HepG2 (cell line): Measurements from ENCODE around the gene CPXM1. TPM values are rescaled to one million over a fixed set of nuclear protein-coding genes. Genes with fewer than 3 reads are reported as not detected.

Experiments
- ATAC-seq: fragments of 200-7000 bp; cut with Tn5 transposase; 3 replicates; pipeline ENCODE4 v1.9.1; 2020; ENCODE audit warnings: mild to moderate bottlenecking, moderate library complexity
- BruUV-seq: library from RNA; stranded (reverse); fragments of 400-500 nt; replicated peaks from 2 replicates; lab custom pipeline; 2021; lab: Mats Ljungman, UMichigan
- CTCF ChIA-PET: fragments of 300-600 bp; formaldehyde crosslinking; extraction: SDS; loops from one replicate; lab custom pipeline; 2021; ENCODE audit warnings: low total read pairs, inconsistent platforms, low intra/inter-chr PET ratio; lab: Yijun Ruan, JAX
- POLR2A ChIA-PET: fragments of 350-600 bp; sonication (Branson Sonifier 250); formaldehyde crosslinking; loops from one replicate; lab custom pipeline; 2020; ENCODE audit warnings: antibody characterized with exemption, inconsistent platforms; lab: Yijun Ruan, JAX
- DNase-seq: peaks from one replicate; pipeline ENCODE4 v3.0.0-alpha.2; 2015; ENCODE audit warnings: low spot score
- FAIRE-seq: peaks from 3 replicates; lab custom pipeline; 2011; peaks lifted over from hg19 to GRCh38; lab: Jason Lieb, UNC
- H2AFZ ChIP-seq: one replicate; pipeline ENCODE4 v1.6.1; 2011; ENCODE audit warnings: low read length, inconsistent platforms
- H3K27ac ChIP-seq: fragments of 300-600 bp; 3 replicates; pipeline ENCODE4 v1.8.0; 2011; ENCODE audit warnings: mixed run types, mild to moderate bottlenecking, mixed read lengths, low read length, inconsistent platforms; ENCODE audit not compliant: insufficient read depth; ENCODE audit errors: extremely low read length
- H3K27me3 ChIP-seq, 2 experiments: fragments of 200-600 bp in 1 of 2; 2 replicates in 1 of 2; 3 replicates in 1 of 2; pipeline versions ENCODE4 v1.6.0 to v1.8.0; 2011; ENCODE audit warnings: low read length in 2 of 2, mild to moderate bottlenecking in 2 of 2, moderate library complexity in 2 of 2, inconsistent platforms in 1 of 2; ENCODE audit not compliant: insufficient read depth in 2 of 2, control insufficient read depth in 1 of 2
- H3K36me3 ChIP-seq, 2 experiments: fragments of 200-600 bp in 1 of 2; replicated peaks in 1 of 2; 2 replicates in 1 of 2; 3 replicates in 1 of 2; pipeline versions ENCODE4 v1.5.1 to v1.8.0; 2011; ENCODE audit warnings: low read length in 2 of 2, inconsistent platforms in 1 of 2; ENCODE audit not compliant: insufficient read depth in 2 of 2, control insufficient read depth in 1 of 2
- H3K4me1 ChIP-seq: 2 replicates; pipeline ENCODE4 v1.5.1; 2012; ENCODE audit warnings: low read length, inconsistent platforms; ENCODE audit not compliant: insufficient read depth
- H3K4me2 ChIP-seq: 2 replicates; pipeline ENCODE4 v1.6.0; 2011; ENCODE audit warnings: low read depth, low read length, inconsistent platforms
- H3K4me3 ChIP-seq, 3 experiments: fragments of 200-600 bp in 1 of 3; sonication (generic), shearing (Covaris generic) in 1 of 3; replicated peaks in 1 of 3; 2 replicates each; pipeline ENCODE4 v1.5.1; 2011 to 2016; ENCODE audit warnings: low read length in 3 of 3, inconsistent platforms in 2 of 3, low read depth in 2 of 3, mild to moderate bottlenecking in 2 of 3, control low read depth in 1 of 3, mixed read lengths in 1 of 3; ENCODE audit not compliant: insufficient read depth in 1 of 3
- H3K79me2 ChIP-seq: one replicate; pipeline ENCODE4 v1.6.1; 2011; ENCODE audit warnings: low read length, inconsistent platforms; ENCODE audit not compliant: insufficient read depth
- H3K9ac ChIP-seq: 2 replicates; pipeline ENCODE4 v1.6.0; 2011; ENCODE audit warnings: mild to moderate bottlenecking, low read depth, low read length, inconsistent platforms; ENCODE audit not compliant: insufficient read depth
- H3K9me3 ChIP-seq: 2 replicates; pipeline ENCODE4 v1.5.1; 2012; ENCODE audit warnings: mild to moderate bottlenecking, low read length
- H4K20me1 ChIP-seq: 2 replicates; pipeline ENCODE4 v1.6.0; 2011; ENCODE audit warnings: inconsistent platforms, mild to moderate bottlenecking, low read length, moderate library complexity; ENCODE audit not compliant: insufficient read depth
- AGO1 ChIP-seq: fragments of 200-400 bp; formaldehyde crosslinking; IDR thresholded peaks from 2 replicates; pipeline ENCODE4 v1.6.1; 2017; ENCODE audit warnings: mild to moderate bottlenecking, low read depth, low read length, moderate library complexity; ENCODE audit not compliant: poor library complexity, severe bottlenecking
- CCAR2 ChIP-seq: fragments of 200-400 bp; formaldehyde crosslinking; optimal IDR thresholded peaks from 2 replicates; pipeline ENCODE3; 2018; ENCODE audit warnings: low read depth, mild to moderate bottlenecking, low read length, moderate library complexity
- DZIP1 ChIP-seq: sonication (generic); formaldehyde crosslinking; IDR thresholded peaks from 2 replicates; pipeline ENCODE4 v1.5.0; 2020; ENCODE audit warnings: mild to moderate bottlenecking, missing genetic modification reagents
- IKZF5 ChIP-seq: IDR thresholded peaks from 2 replicates; pipeline ENCODE4 v1.6.1; 2018; ENCODE audit warnings: missing genetic modification reagents, mild to moderate bottlenecking, missing compliant biosample characterization
- ISX ChIP-seq: sonication (generic); formaldehyde crosslinking; conservative IDR thresholded peaks from 2 replicates; pipeline ENCODE4 v1.5.0; 2020; ENCODE audit warnings: missing genetic modification reagents
- MBD4 ChIP-seq: IDR thresholded peaks from 2 replicates; pipeline ENCODE4 v1.6.1; 2012; ENCODE audit warnings: low read length, inconsistent platforms, borderline replicate concordance
- MYC ChIP-seq: sonication (generic); formaldehyde crosslinking; IDR thresholded peaks from 2 replicates; pipeline ENCODE4 v1.9.0; 2021; ENCODE audit warnings: missing genetic modification reagents, borderline replicate concordance
- NRL ChIP-seq: sonication (generic); formaldehyde crosslinking; IDR thresholded peaks from 2 replicates; pipeline ENCODE4 v1.5.0; 2020; ENCODE audit warnings: missing genetic modification reagents, mild to moderate bottlenecking, moderate library complexity, borderline replicate concordance
- PCBP1 ChIP-seq: fragments of 200-400 bp; formaldehyde crosslinking; IDR thresholded peaks from 2 replicates; pipeline ENCODE4 v1.6.1; 2017; ENCODE audit warnings: mild to moderate bottlenecking, low read depth, low read length, borderline replicate concordance
- RCOR2 ChIP-seq: IDR thresholded peaks from 2 replicates; pipeline ENCODE4 v1.6.1; 2016; ENCODE audit warnings: missing biosample characterization, missing genetic modification reagents
- RNF2 ChIP-seq: fragments of 450-650 bp; conservative IDR thresholded peaks from 2 replicates; pipeline ENCODE4 v1.6.1; 2016; ENCODE audit warnings: low read depth
- SKI ChIP-seq: fragments of 450-650 bp; IDR thresholded peaks from one replicate; pipeline ENCODE4 v1.6.1; 2018; ENCODE audit warnings: mild to moderate bottlenecking; ENCODE audit not compliant: partially characterized antibody
- SMARCC2 ChIP-seq: fragments of 450-650 bp; IDR thresholded peaks from 2 replicates; pipeline ENCODE4 v1.6.1; 2017; ENCODE audit warnings: antibody characterized with exemption, mild to moderate bottlenecking
- SRSF1 ChIP-seq: fragments of 200-400 bp; formaldehyde crosslinking; optimal IDR thresholded peaks from 2 replicates; pipeline ENCODE3; 2017; ENCODE audit warnings: mild to moderate bottlenecking, low read depth, low read length, moderate library complexity
- ZNF460 ChIP-seq: sonication (generic); formaldehyde crosslinking; IDR thresholded peaks from 2 replicates; pipeline ENCODE4 v1.5.1; 2020; ENCODE audit warnings: missing genetic modification reagents, mild to moderate bottlenecking, borderline replicate concordance
- ZNF709 ChIP-seq: sonication (generic); formaldehyde crosslinking; IDR thresholded peaks from 2 replicates; pipeline ENCODE4 v1.5.0; 2020; ENCODE audit warnings: mild to moderate bottlenecking, missing genetic modification reagents
- ZNF784 ChIP-seq: sonication (generic); formaldehyde crosslinking; IDR thresholded peaks from 2 replicates; pipeline ENCODE4 v1.5.1; 2020; ENCODE audit warnings: missing genetic modification reagents, mild to moderate bottlenecking, borderline replicate concordance
- WGBS: methylation state at CpG from one replicate; pipeline ENCODE4 v1.1.6; 2017; ENCODE audit warnings: low lambda C conversion rate; 5-methylcytosine and 5-hydroxymethylcytosine counted together
- in situ Hi-C: cut with HindIII; loops from 2 replicates; pipeline ENCODE4 v1.10.0; 2017; ENCODE audit warnings: low pct_unique_long_range_greater_than_20kb; ENCODE audit not compliant: extremely low pct_ligation_motif_present
- intact Hi-C: fragments of 100-400 bp; cut with micrococcal nuclease; formaldehyde crosslinking; loops from one replicate; pipeline ENCODE4 v1.10.0; 2022; ENCODE audit not compliant: unreplicated experiment
- polyA plus RNA-seq, 8 experiments: library from polyadenylated mRNA; depleted of rRNA in 3 of 8; stranded (reverse) in 7 of 8; unstranded in 1 of 8; fragments of >200 nt; fragmentation: Illumina TruSeq in 4 of 8; extraction: Trizol in 4 of 8; gene quantifications; 2 replicates each; pipeline versions ENCODE4 v1.2.1 to v1.2.3, GENCODE V29; 2011 to 2016; ENCODE audit warnings: low read depth in 4 of 8, missing spikeins in 1 of 8, mixed read lengths in 1 of 8; ENCODE audit not compliant: insufficient read depth in 1 of 8
- total RNA-seq, 5 experiments: library from RNA; depleted of rRNA; stranded (reverse); fragments of >200 nt; fragmentation: Illumina TruSeq; extraction: Trizol; gene quantifications; 2 replicates each; pipeline ENCODE4 v1.2.3, GENCODE V29; 2016; ENCODE audit warnings: low read depth in 1 of 5
- TF ChIP-seq, protein P1 (sequence below): sonication (generic); formaldehyde crosslinking; conservative IDR thresholded peaks from 2 replicates; pipeline ENCODE4 v1.4.0; 2020; ENCODE audit warnings: missing genetic modification reagents

CPXM1 gene
- total and polyA plus RNA-seq, 2 of the 13 experiments (the other 11 are each of a cell fraction or from before 2014, with no cell fraction given): 0.07 TPM; not detected in 1

GRCh38 chr20:2799688-2800520, 523 bp downstream of the CPXM1 start:
- Histone ChIP-seq H3K79me2 (no peaks in the 10 kb centered on the region), H3K27ac (no peak overlapping the region), H3K4me2 (no peak overlapping the region), H3K36me3 (no peaks in the 10 kb centered on the region), H3K9me3 (no peaks in the 10 kb centered on the region), H3K9ac (no peak overlapping the region), H2AFZ (no peak overlapping the region), H3K27me3 (peaks cover 15 to 81% of the 10 kb centered on the region in 2 experiments), H3K4me1 (peaks cover 10% of the 10 kb centered on the region), H3K4me3 (no peak overlapping the region), H4K20me1 (no peaks in the 10 kb centered on the region)
- WGBS: 74% methylated on average over 44 of the region's 61 CpGs
- ChIA-PET POLR2A (no interaction called here), CTCF (no interaction called here)
- ATAC-seq: peak; percentile 8; the same call in 2 of the 3 replicates
- no peak for DNase-seq
- FAIRE-seq: no peak
- in situ Hi-C loops: no loop called here
- intact Hi-C loops: no loop called here
- BruUV-seq: no TSS peak
- TF ChIP-seq DZIP1 (CRISPR knock-in tag) (0 out of 2 replicates have a peak, but pooled peaks have one; percentile 63), SMARCC2 (no peak), ZNF784 (CRISPR knock-in tag) (no peak), SKI (no peak), IKZF5 (CRISPR knock-in tag) (no peak), ZNF709 (no peak), NRL (CRISPR knock-in tag) (0 out of 2 replicates have a peak, but pooled peaks have one; percentile 35), SRSF1 (no peak), CCAR2 (no peak), MYC (CRISPR knock-in tag) (peak; percentile 4; the same call in 1 of the 2 replicates), ISX (CRISPR knock-in tag) (no peak), RNF2 (0 out of 2 replicates have a peak, but pooled peaks have one; percentile 12), PCBP1 (no peak), AGO1 (no peak), RCOR2 (CRISPR knock-in tag) (no peak), MBD4 (no peak), ZNF460 (CRISPR knock-in tag) (no peak)
- TF ChIP-seq, protein P1, sequence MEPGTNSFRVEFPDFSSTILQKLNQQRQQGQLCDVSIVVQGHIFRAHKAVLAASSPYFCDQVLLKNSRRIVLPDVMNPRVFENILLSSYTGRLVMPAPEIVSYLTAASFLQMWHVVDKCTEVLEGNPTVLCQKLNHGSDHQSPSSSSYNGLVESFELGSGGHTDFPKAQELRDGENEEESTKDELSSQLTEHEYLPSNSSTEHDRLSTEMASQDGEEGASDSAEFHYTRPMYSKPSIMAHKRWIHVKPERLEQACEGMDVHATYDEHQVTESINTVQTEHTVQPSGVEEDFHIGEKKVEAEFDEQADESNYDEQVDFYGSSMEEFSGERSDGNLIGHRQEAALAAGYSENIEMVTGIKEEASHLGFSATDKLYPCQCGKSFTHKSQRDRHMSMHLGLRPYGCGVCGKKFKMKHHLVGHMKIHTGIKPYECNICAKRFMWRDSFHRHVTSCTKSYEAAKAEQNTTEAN (CRISPR knock-in tag): no peak
